ENCODE measurements around the gene PRMT7.

Gene PRMT7

DNA sequence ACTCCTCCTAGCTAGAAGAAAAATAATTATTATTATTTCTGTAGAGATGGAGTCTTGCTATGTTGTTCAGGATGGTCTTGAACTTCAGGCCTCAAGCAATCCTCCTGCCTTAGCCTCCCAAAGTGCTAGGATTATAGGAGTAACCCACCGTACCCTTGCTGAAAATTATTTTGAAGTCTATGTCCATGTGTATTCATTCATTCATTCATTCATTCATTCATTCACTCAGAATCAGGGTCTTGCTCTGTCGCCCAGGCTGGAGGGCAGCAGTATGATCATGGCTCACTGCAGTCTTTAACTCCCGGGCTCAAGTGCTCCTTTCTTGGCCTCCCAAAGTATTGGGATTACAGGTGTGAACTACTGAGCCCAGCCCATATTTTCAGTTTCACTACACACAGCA lies 4.2 kb upstream of the PRMT7 start:
- no peak for DNase-seq (ENCODE audit: low spot score)

DNA sequence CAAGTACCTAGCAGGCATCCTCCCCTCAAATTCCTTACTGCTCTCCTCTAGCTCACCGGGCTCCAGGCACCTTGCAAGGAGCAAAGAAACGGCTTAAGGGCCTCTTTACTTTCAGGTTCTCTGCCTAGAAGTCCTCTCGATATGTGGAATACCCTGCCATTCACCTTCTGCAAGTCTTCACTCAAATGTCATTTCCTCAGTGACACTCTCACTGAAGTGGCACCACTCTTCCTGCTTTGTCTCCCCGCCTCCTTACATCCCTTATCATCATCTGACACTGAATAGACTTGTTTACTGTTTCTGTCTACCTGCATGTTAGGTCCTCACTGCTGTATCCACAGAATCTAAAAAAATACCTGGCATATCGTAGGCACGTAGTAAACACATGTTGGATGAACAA lies 1.0 kb upstream of the PRMT7 start:
- DNase-seq (ENCODE audit: low spot score): no peak

DNA sequence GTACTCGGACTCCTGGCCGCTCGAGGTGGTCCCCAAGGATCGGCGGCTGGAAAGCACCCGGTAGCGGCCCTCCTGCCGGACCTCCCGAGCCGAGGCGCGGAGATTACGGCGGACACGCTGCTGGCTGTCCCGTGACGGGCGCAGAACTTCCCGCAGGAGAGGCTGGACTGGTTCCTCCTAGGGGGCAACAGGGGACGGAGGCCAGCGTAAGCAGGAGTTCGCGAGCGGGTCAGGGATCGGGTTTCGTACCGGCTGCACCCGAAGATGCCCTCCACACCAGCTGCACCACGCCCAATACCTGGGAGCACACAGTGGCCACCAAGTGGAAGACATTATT lies 414 bp upstream of the PRMT7 start:
- DNase-seq (ENCODE audit: low spot score): no peak

DNA sequence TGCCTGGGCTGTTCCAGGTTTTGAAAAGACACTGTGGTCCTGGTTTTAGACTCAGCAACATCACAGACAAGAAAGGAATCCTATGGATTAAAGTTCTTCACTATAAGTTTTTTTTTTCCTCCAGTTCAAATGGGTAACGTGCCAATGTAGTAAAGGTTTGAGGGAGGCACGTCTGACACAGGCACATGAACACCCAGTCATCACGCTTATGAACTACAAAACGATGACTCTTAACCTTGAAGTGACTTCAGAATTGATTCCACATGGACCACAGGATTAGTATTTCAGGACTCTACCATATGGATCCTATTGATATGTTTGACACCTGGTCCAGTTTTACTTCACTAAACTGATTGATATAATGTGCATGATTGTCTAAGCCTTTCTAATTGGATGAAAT lies 2.3 kb downstream of the PRMT7 start:
- no peak for DNase-seq (ENCODE audit: low spot score)

GRCh38 chr16:68319185-68319908 lies 8.5 kb downstream of the PRMT7 start:
- no peak for DNase-seq (ENCODE audit: low spot score)

- DNase-seq (ENCODE audit: low spot score): no peak
Measured at GRCh38 chr16:68324336-68324735, 13.5 kb downstream of the PRMT7 start.

DNA sequence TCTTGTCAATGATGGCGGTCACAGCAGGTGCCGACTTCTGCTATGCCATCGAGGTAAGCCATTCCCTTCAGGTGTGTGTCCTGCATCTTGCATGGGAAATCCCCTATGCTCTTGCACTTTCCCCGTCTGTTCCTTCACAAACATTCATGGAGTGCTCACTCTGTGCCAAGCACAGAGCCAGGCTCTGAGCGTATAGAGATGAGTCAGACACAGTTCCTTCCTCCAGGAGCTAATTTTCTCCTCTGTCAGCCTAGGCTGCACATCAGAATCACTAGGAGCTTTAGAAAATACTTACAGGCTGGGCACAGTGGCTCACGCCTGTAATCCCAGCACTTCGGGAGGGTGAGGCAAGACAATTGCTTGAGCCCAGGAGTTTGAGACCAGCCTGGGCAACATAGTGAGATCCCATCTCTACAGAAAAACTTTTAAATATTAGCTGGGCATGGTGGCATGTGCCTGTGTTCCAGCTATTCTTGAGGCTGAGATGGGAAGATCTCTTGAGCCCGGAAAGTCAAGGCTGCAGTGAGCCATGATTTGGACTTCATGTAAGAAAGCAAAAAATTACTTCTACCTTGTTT lies 14.1 kb downstream of the PRMT7 start:
- no peak for DNase-seq (ENCODE audit: low spot score)

DNA sequence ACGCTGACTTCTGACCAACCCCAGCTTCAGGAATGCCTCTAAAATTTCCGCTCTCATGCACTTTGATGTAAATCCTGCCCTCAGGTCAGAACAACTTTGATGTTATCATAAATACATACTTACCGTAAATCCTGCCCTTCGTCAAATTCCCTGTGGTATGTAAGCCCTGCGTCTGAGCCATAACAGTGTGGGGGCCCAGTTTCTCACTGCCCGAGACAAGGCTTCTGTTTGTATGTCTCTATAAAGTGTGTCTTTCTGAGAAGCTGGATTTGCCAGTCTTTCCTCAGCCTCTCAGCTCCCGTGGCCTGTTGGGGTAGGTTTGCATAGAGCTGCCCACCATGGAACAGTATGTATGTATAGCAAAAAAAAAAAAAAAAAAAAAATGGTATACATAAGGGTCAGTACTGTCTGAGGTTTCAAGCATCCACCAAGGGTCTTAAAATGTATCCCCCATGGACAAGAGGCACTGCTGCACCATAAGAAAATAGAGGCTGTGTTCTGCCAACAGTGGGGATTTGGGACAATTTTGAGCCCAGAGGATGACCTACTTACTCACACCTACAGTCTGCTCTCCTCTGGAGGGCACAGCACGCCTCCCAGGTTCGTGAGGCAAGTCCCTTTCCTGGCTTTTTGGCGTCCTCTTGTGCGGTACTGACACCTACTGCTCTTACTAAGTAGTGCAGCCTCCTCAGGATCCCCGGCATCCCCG lies 17.5 kb downstream of the PRMT7 start:
- DNase-seq (ENCODE audit: low spot score): peak; percentile 42

GRCh38 chr16:68328860-68329390 lies 18.1 kb downstream of the PRMT7 start:
- DNase-seq (ENCODE audit: low spot score): no peak

DNA sequence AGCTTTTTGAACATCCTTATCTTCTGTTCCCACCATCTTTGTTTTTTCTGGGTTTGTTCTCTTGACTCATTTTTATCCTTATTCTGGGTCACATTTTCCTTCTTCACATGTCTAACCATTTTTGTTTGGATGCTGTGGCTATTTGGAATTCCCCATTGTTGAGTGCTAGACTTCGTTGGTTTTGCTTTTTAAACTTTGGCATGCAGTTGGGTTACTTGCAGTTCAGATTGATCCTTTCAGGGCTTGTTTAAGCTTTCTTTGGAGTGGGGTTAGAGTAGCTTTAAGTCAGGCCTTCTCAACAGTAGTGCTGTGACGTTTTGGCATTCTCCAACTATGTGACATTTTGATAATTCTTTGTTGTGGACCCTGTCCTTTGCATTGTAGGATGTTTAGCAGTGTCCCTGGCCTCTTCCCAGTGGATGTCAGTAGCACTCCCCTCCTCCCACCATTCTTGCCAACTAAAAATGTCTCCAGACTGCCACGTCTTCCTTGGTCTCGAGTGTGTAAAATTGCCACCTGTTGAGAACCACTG lies 21.1 kb downstream of the PRMT7 start:
- no peak for DNase-seq (ENCODE audit: low spot score)

- no peak for DNase-seq (ENCODE audit: low spot score)
Measured at GRCh38 chr16:68332411-68333121, 21.7 kb downstream of the PRMT7 start.

GRCh38 chr16:68335175-68335574 lies 24.4 kb downstream of the PRMT7 start:
- DNase-seq (ENCODE audit: low spot score): no peak

- DNase-seq (ENCODE audit: low spot score): no peak
Measured at GRCh38 chr16:68338326-68339119, 27.7 kb downstream of the PRMT7 start.

- DNase-seq (ENCODE audit: low spot score): no peak
Measured at GRCh38 chr16:68339214-68339613, 28.4 kb downstream of the PRMT7 start.

GRCh38 chr16:68342620-68343019 lies 31.8 kb downstream of the PRMT7 start:
- no peak for DNase-seq (ENCODE audit: low spot score)

GRCh38 chr16:68343137-68343536 lies 32.3 kb downstream of the PRMT7 start:
- DNase-seq (ENCODE audit: low spot score): no peak

GRCh38 chr16:68344252-68344651 lies 33.4 kb downstream of the PRMT7 start:
- peak; percentile 67 for DNase-seq (ENCODE audit: low spot score)

- no peak for DNase-seq (ENCODE audit: low spot score)
Measured at GRCh38 chr16:68345351-68345810, 34.6 kb downstream of the PRMT7 start.

GRCh38 chr16:68345958-68346635 lies 35.3 kb downstream of the PRMT7 start:
- no peak for DNase-seq (ENCODE audit: low spot score)

DNA sequence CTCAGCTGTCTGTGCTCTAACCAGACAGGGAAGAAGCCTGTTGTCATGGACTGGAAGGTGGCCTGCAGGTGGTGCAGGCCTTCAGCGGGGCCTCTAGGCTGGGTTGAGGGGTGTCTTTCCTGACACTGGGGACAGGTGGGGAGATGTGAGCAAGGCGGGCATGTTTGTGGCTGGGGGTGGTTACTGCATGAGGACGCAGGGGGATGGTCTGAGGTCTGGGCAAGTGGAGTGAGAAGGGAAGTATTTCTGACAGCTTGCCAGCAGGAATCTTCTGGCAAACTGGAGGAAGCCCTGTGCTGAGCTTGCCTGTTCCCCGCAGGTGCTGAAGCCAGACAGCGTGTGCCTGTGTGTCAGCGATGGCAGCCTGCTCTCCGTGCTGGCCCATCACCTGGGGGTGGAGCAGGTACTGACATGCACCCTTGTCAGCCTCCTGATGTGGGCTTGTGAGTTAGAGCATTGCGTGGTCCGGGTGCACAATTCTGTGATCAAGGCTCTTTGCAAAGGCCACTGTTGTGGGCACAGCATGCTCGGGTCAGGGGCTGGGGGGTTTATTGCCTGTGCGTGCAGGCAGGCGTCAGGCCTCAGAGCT lies 36.2 kb downstream of the PRMT7 start:
- DNase-seq (ENCODE audit: low spot score): no peak

All from COLO829 (cell line).